Choroid plexus epithelial cell (primary cell): ENCODE data around the gene HLA-DQB1.

Experiments
- DNase-seq: peaks from one replicate; pipeline ENCODE4 v3.0.0-alpha.2; 2010; ENCODE audit warnings: low read depth
- H3K4me3 ChIP-seq: 2 replicates; pipeline ENCODE4 v1.5.1; 2011; ENCODE audit warnings: low read depth, mild to moderate bottlenecking, control low read depth, low read length, moderate library complexity
- TF ChIP-seq, protein P1 (sequence below): conservative IDR thresholded peaks from 2 replicates; pipeline ENCODE4 v1.5.1; 2011; ENCODE audit warnings: low read depth, mild to moderate bottlenecking, control low read depth, inconsistent platforms, low read length, moderate library complexity

Gene HLA-DQB1

DNA sequence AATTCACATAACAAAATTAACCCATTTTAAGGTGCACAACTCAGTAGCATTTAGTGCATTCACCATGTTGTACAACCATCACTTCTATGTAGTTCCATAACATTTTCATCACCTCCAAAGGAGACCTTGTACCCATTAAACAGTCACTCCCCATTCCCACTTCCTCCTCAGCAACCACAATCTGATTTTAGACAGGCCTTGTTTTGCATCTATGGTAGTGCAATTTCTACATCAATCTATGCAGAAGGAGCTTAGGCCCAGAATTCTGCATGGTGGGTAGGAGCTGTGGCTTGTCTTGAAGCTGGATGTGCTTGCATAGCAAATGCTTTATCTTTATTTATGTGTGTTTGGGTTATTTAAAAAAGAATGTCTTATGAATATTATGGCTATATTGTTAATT lies 42.8 kb downstream of the HLA-DQB1 start:
- DNase-seq = no peak
- TF ChIP-seq, protein P1, sequence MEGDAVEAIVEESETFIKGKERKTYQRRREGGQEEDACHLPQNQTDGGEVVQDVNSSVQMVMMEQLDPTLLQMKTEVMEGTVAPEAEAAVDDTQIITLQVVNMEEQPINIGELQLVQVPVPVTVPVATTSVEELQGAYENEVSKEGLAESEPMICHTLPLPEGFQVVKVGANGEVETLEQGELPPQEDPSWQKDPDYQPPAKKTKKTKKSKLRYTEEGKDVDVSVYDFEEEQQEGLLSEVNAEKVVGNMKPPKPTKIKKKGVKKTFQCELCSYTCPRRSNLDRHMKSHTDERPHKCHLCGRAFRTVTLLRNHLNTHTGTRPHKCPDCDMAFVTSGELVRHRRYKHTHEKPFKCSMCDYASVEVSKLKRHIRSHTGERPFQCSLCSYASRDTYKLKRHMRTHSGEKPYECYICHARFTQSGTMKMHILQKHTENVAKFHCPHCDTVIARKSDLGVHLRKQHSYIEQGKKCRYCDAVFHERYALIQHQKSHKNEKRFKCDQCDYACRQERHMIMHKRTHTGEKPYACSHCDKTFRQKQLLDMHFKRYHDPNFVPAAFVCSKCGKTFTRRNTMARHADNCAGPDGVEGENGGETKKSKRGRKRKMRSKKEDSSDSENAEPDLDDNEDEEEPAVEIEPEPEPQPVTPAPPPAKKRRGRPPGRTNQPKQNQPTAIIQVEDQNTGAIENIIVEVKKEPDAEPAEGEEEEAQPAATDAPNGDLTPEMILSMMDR = no peak
- H3K4me3 ChIP-seq = no peak overlapping the region

DNA sequence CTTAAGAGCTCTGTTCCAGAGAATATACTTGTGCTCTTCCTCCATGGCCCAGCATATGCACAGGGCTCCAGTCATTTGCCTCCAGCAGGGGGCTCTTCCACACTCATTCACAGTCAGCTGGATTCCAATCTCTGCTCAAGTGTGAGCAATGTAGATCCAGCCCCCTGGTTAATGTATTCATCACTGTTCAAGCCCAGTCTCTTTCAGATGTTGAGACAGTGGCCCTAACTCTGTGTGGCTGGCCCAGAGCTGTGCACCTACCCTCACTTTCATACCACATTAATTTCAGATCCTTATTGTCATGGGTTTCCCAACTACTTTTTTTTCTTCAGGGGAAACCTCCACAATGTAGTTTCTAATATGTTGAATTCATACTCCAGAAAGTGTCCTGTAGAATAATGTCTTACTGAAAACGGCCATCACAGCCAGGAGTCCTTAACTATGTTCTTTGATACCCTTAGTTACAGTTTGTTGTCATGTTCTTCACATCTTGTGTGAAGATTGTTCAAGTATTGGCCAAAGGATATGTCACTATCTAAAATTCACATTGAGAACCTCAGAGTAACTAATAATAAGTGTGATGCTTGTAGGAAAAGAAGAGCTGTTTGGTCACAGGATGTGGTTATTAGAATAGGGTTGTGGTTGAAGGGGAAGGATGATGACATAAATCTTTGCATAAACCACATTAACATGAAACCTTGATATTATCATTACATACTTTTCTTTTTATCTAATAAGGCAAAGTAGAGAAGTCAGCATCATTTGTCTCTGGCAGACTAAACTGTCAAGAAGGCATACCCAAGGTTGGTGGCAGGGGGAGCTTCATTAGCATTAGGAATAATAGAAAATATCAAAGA lies 43.7 kb downstream of the HLA-DQB1 start:
- TF ChIP-seq, protein P1 = peak; percentile 33
- no peak overlapping the region for H3K4me3 ChIP-seq
- peak; percentile 68 for DNase-seq

DNA sequence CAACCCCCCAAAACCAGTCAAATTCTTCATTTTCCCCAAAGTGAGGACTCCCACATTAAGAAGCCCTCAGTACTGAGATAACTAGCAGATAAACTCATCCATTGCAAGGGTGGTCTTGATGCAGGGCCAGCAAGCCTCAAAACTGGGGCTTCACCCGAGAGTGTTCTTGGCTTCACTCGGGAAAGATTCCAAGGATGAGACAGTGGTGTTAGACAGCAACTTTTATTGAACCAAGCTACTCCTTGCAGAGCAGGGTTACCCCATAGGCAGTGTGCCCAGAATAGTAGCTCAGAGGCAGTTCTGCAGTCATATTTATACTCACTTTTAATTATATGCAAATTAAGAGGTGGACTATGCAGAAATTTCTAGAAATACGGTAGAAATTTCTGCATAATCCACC lies 45.1 kb downstream of the HLA-DQB1 start:
- H3K4me3 ChIP-seq = no peak overlapping the region
- TF ChIP-seq, protein P1 = no peak
- DNase-seq = no peak

DNA sequence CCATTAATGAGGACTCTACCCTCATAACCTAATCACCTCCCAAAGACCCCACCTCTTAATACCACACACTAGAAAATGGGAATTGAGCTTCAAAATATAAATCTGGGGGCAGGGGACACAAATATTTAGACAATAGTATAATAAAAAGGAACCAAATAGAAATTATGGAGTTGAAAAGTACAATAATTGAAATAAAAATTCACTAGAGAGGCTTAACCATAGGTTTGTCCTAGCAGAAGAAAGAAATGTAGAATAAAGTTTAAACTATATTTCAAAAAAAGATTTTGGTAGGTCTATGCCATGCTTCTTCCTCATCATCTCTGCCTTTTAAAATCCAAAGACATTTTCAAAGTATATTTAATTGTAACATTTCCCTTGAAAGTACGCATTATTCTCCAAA lies 48.7 kb downstream of the HLA-DQB1 start:
- no peak for DNase-seq
- H3K4me3 ChIP-seq = no peak overlapping the region
- TF ChIP-seq, protein P1 = no peak

DNA sequence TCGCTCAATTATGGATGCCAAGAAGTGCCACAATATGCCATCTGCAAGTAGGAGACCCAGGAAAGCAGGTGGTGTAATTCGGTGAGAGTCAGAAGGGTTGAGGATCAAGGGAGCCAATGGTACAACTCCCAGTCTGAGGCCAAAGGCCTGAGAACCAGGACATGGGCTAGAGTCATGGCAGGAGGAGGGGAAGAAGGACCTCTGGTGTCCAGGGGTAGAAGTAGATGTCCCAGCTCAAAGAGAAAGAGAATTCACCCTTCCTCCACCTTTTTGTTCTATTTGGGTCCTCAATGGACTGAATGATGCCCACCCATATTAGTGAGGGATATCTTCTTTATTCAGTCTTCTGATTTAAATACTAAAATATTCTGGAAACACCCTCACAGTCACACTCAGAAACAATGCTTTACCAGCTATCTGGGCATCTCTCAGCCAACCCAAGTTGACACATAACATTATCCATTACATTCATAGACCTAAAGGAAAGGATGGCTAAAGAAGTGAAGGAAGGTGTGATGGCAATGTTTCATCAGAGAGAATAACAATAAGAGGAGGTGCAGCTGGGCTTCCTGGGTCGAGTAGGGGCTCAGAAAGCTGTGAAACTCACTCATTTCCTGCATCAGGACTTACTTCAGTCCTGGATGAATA lies 50.4 kb downstream of the HLA-DQB1 start:
- no peak overlapping the region for H3K4me3 ChIP-seq
- TF ChIP-seq, protein P1 = no peak
- no peak for DNase-seq

DNA sequence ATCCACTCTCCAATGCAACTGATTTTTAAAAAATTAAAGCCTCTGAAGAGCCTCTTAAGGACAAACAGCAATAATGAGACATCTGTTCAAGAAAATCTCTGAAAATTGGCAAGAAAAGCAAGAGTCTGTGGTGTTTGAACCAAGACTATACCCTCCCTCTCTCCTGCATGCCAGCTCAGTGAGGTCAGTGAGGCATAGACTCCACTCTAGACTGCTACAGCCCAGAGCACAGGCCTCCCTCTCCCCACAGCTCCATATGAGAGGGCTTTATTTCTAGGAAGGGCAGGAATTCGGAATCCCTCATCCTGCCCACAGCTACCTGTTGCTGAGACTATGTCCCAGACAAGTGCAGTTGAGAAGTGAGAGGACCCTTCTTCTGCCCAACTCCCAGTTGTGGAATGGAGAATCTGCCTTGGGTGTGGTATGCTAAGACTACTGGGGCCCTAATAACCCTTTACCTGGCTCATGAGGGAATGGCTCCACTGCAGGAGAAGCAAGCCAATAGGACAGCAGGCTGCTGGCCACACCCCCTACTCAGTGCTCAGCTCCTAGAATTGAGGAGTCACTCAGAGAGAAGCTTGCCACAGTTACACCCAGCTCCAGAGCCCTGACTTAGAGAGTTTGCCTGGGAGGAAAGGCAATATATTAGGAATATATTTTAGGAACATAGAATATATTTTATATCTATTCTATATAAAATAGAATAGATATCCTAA lies 51.9 kb downstream of the HLA-DQB1 start:
- no peak overlapping the region for H3K4me3 ChIP-seq
- DNase-seq = no peak
- TF ChIP-seq, protein P1 = no peak
